NCI-H1930 (cell line): ENCODE measurements around the gene DLST.

Experiments used
- DNase-seq, 2 experiments: peaks; one replicate each; lab custom pipeline; 2025; lab: John Stamatoyannopoulos, UW

DLST gene

GRCh38 chr14:74940956-74941565, 59.3 kb downstream of the DLST start:
- DNase-seq = no peak

- no peak for DNase-seq
Observed at GRCh38 chr14:74941676-74942097, 60.0 kb downstream of the DLST start.

GRCh38 chr14:74942181-74942580, 60.5 kb downstream of the DLST start:
- DNase-seq = no peak

- DNase-seq = no peak
Observed at GRCh38 chr14:74942608-74943007, 60.9 kb downstream of the DLST start.

GRCh38 chr14:74945261-74945851, 63.6 kb downstream of the DLST start:
- DNase-seq = peak in 1 of 2 experiments; percentile 18

- DNase-seq = peak in 1 of 2 experiments; percentile 45
Observed at GRCh38 chr14:74945852-74946658, 64.3 kb downstream of the DLST start.

- DNase-seq = no peak
Observed at GRCh38 chr14:74946659-74947281, 65.1 kb downstream of the DLST start.

GRCh38 chr14:74947353-74948227, 65.9 kb downstream of the DLST start:
- DNase-seq = no peak

GRCh38 chr14:74948228-74949175, 66.8 kb downstream of the DLST start:
- no peak for DNase-seq

- no peak for DNase-seq
Observed at GRCh38 chr14:74949191-74949601, 67.5 kb downstream of the DLST start.

- DNase-seq = no peak
Observed at GRCh38 chr14:74949859-74950573, 68.3 kb downstream of the DLST start.

- DNase-seq = no peak
Observed at GRCh38 chr14:74950795-74951442, 69.2 kb downstream of the DLST start.

GRCh38 chr14:74951443-74952179, 69.9 kb downstream of the DLST start:
- DNase-seq = no peak

- DNase-seq = no peak
Observed at GRCh38 chr14:74952180-74952665, 70.5 kb downstream of the DLST start.

GRCh38 chr14:74952697-74953484, 71.2 kb downstream of the DLST start:
- DNase-seq = no peak
